SK-N-SH (cell line): Measurements from ENCODE around the gene OR6C76. TPM values are rescaled to one million over a fixed set of nuclear protein-coding genes. Genes with fewer than 3 reads are reported as not detected.

Experiments used
- polyA plus RNA-seq, 3 experiments: library from polyadenylated mRNA; depleted of rRNA; stranded (reverse); fragments of >200 nt; gene quantifications; 2 replicates each; pipeline ENCODE4 v1.2.3, GENCODE V29; 2012

Gene OR6C76
- polyA plus RNA-seq, 1 of the 3 experiments (the other 2 are of a cell fraction) = not detected

Other genes starting within 250 kb of the OR6C76 start
- gene OR10A7, start 205.2 kb upstream of the OR6C76 start, polyA plus RNA-seq (2012; rRNA removed) = not detected in 2 replicates
- not detected in 2 replicates for gene OR6C74, start 181.6 kb upstream of the OR6C76 start, polyA plus RNA-seq (2012; rRNA removed)
- not detected in 2 replicates for gene OR6C6, start 129.7 kb upstream of the OR6C76 start, polyA plus RNA-seq (2012; rRNA removed)
- not detected in 2 replicates for gene OR6C1, start 111.9 kb upstream of the OR6C76 start, polyA plus RNA-seq (2012; rRNA removed)
- gene OR6C3, start 95.5 kb upstream of the OR6C76 start, polyA plus RNA-seq (2012; rRNA removed) = not detected in 2 replicates
- gene OR6C75, start 63.3 kb upstream of the OR6C76 start, polyA plus RNA-seq (2012; rRNA removed) = not detected in 2 replicates
- gene OR6C65, start 25.7 kb upstream of the OR6C76 start, polyA plus RNA-seq (2012; rRNA removed) = not detected in 2 replicates
- not detected in 2 replicates for gene OR6C2, start 17.8 kb downstream of the OR6C76 start, polyA plus RNA-seq (2012; rRNA removed)
- not detected in 2 replicates for gene OR6C70, start 43.9 kb downstream of the OR6C76 start, polyA plus RNA-seq (2012; rRNA removed)
- gene OR6C68, start 66.1 kb downstream of the OR6C76 start, polyA plus RNA-seq (2012; rRNA removed) = not detected in 2 replicates
- not detected in 2 replicates for gene OR6C4, start 123.3 kb downstream of the OR6C76 start, polyA plus RNA-seq (2012; rRNA removed)
- not detected in 2 replicates for gene OR2AP1, start 146.2 kb downstream of the OR6C76 start, polyA plus RNA-seq (2012; rRNA removed)
- gene OR10P1, start 210.6 kb downstream of the OR6C76 start, polyA plus RNA-seq (2012; rRNA removed) = not detected in 2 replicates